ENCODE results near the gene GRIN1.

The GRIN1 gene

GRCh38 chr9:137139468-137140150 is 655 bp downstream of the GRIN1 start:
- no peaks in the 10 kb centered on the region for H3K9me3 ChIP-seq
- intact Hi-C loops (cut with DNase I; ENCODE audit: low total_unique reads), result no loop called here
- H3K27ac ChIP-seq, result no peak overlapping the region
- H3K27me3 ChIP-seq, result peaks cover 0 to 99% of the 10 kb centered on the region in 2 donors
- no peak for DNase-seq
- H3K4me1 ChIP-seq, result peaks cover 0 to 9% (median 5%) of the 10 kb centered on the region in 4 donors
- H3K36me3 ChIP-seq, result no peaks in the 10 kb centered on the region
- no peak overlapping the region for H3K4me3 ChIP-seq
- TF ChIP-seq CTCF (IDR thresholded peaks at IDR 0.05), result no peak

GRCh38 chr9:137140151-137141012 is 1.4 kb downstream of the GRIN1 start:
- peaks cover 0 to 94% of the 10 kb centered on the region in 2 donors for H3K27me3 ChIP-seq
- no peak for DNase-seq
- H3K4me1 ChIP-seq, result peaks cover 0 to 9% (median 5%) of the 10 kb centered on the region in 4 donors
- no peaks in the 10 kb centered on the region for H3K36me3 ChIP-seq
- no peaks in the 10 kb centered on the region for H3K9me3 ChIP-seq
- TF ChIP-seq CTCF (IDR thresholded peaks at IDR 0.05), result no peak
- no peak overlapping the region for H3K4me3 ChIP-seq
- intact Hi-C loops (cut with DNase I; ENCODE audit: low total_unique reads), result no loop called here
- H3K27ac ChIP-seq, result no peak overlapping the region

- no peaks in the 10 kb centered on the region for H3K9me3 ChIP-seq
- DNase-seq, result no peak
- no peaks in the 10 kb centered on the region for H3K36me3 ChIP-seq
- no peak for TF ChIP-seq CTCF (IDR thresholded peaks at IDR 0.05)
- H3K4me3 ChIP-seq, result no peak overlapping the region
- H3K27ac ChIP-seq, result no peak overlapping the region
- intact Hi-C loops (cut with DNase I; ENCODE audit: low total_unique reads), result no loop called here
- H3K27me3 ChIP-seq, result peaks cover 0 to 94% of the 10 kb centered on the region in 2 donors
- H3K4me1 ChIP-seq, result peaks cover 0 to 9% (median 5%) of the 10 kb centered on the region in 4 donors
Observed at GRCh38 chr9:137141050-137141810, 2.3 kb downstream of the GRIN1 start.

DNA sequence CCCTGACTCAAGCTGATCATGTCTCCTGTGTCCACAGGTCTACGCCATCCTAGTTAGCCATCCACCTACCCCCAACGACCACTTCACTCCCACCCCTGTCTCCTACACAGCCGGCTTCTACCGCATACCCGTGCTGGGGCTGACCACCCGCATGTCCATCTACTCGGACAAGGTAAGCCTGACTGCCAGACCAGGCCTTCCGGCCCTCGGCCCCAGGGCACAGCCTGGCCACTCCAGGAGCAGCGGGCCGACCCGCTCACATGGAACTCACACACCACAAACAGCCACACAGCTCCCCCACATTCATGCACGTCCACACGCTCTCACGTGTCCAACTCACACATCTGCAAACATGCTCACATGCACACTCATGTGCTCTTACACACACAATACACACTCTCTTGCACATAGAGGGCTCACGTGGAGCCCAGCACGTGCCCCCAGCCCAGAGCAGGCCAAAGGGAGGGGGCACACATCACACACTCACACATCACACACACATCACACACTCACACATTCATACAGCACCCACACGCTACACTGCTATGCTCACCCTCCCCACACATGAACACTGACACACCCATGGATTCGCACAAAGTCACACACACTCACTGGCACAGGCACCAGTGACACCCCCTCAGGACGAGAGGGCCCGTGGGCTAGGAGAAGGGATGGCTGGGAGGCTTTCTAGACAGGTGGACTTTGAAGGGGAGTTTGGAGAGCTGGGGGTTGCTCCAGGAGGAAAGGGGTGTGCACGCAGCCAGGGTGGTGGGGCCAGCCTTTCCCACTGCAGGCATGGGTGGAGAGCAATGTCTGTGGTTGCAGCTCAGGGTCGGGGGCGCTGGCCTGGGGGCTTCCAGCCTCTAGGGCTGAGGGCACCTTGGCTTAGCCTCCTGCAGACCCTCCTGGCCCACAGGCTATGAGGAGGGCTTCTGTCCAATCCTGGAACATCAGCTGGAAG is 3.3 kb downstream of the GRIN1 start:
- H3K9me3 ChIP-seq, result no peaks in the 10 kb centered on the region
- no peak overlapping the region for H3K4me3 ChIP-seq
- H3K27ac ChIP-seq, result no peak overlapping the region
- no peaks in the 10 kb centered on the region for H3K36me3 ChIP-seq
- intact Hi-C loops (cut with DNase I; ENCODE audit: low total_unique reads), result no loop called here
- peaks cover 0 to 94% of the 10 kb centered on the region in 2 donors for H3K27me3 ChIP-seq
- DNase-seq, result no peak
- no peak for TF ChIP-seq CTCF (IDR thresholded peaks at IDR 0.05)
- H3K4me1 ChIP-seq, result peaks cover 0 to 9% (median 5%) of the 10 kb centered on the region in 4 donors

GRCh38 chr9:137143459-137143858 is 4.5 kb downstream of the GRIN1 start:
- TF ChIP-seq CTCF (IDR thresholded peaks at IDR 0.05), result no peak
- Histone ChIP-seq H3K27me3 (peaks cover 0 to 94% of the 10 kb centered on the region in 2 donors), H3K4me1 (peaks cover 0 to 9% (median 5%) of the 10 kb centered on the region in 4 donors), H3K36me3 (no peaks in the 10 kb centered on the region), H3K27ac (no peak overlapping the region), H3K9me3 (no peaks in the 10 kb centered on the region), H3K4me3 (no peak overlapping the region)
- DNase-seq, result no peak
- intact Hi-C loops (cut with DNase I; ENCODE audit: low total_unique reads), result no loop called here

Data from tibial artery (tissue), 4 donors.